HG02885 (cell line): Measurements from ENCODE around the gene EDN3.
"Not testable (repeated sequence)": the region's sequence is repeated elsewhere in the genome, so short reads cannot be mapped to it uniquely, and the experiment has no call there.

Experiments
- ATAC-seq: cut with Tn5 transposase; IDR thresholded peaks from one replicate; pipeline ENCODE4 v1.9.1; 2021; ENCODE audit warnings: mild to moderate bottlenecking; ENCODE audit not compliant: unreplicated experiment, poor library complexity

EDN3 gene

DNA sequence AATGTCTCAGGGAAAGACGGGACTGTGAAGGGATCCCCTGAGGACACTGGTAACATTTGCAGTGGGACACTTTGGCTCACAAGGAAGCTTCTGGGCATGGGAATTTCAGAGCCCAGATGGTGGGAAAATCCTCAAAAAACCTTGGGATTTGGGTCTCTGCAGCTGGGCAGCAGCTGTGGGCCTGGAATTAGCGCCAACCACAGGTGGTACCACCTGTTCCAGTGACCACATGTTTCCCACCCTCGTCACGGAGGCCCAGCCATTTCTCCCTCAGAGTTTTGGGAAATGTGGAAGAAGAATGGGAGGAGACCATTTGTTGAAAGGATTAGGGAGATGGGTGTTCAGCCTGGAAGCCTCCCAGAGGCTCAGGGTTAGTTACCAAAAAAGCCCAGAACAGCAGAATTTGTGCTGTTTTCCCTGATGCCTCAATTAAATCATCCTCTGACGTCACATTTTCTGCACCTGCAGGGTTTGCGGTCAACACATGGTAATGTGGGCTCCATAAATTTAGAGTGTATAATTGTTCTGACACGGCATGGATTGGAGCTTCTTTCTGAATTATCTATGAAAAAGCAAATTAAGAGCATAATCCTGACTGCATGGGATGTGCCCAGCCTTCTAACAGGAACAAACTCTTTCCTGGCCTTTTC lies 34.4 kb downstream of the EDN3 start:
- no peak for ATAC-seq

DNA sequence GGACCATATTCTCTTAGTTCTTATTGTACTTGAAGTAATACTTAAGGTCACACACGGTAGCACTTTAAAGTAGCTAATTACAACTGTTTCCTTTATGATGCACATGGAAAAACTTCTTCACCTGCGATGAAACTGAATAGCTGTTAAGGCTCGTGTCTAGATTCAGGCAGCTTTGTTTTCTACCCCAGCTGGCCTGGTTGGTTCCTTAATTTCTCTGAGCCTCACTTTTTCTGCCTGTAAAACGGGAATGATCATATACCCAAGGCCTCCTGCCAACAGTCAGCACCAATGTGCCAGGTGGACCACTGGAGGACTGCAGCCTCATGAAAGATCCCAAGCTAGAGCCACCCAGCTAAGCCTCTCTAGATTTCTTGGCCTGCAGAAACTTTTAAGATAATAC lies 35.0 kb downstream of the EDN3 start:
- ATAC-seq = no peak

DNA sequence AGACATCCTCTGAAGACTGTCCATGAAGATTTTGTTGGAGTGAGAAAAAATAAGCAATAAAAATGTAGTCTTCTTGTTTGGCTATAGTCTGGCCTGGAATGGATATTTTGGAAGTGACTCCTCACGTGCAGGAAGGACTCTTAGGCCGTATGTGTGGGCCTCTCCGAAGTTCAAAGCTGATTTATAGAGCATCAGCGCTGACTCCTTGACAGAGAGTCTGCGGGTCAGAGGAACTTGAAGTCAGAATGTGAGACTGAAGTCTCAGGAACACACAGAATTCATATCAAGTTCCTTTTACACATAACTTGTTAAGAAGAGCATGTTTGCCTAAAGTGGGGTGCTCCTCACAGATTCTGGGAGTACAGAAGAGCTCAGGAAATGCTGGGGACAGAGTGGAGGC lies 36.1 kb downstream of the EDN3 start:
- ATAC-seq = no peak

DNA sequence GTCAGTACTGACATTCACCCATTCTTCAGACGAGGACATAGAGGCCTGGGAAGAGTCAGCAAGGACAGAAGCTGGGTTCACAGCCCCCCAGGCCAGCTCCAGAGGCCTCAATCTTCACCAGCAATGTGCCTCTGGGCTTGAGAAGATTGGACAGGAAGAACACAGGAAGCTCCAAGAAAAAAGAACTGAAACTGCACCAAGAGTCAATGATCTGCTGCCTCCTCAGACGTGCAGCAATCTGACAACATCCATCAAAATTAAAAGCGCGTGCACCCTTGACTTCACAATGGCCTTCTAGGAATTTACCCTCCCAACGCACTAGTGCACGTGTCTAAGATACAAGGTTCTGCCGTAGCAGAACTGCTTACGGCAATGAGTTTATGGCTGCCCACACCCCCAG lies 38.0 kb downstream of the EDN3 start:
- not testable (repeated sequence) for ATAC-seq

DNA sequence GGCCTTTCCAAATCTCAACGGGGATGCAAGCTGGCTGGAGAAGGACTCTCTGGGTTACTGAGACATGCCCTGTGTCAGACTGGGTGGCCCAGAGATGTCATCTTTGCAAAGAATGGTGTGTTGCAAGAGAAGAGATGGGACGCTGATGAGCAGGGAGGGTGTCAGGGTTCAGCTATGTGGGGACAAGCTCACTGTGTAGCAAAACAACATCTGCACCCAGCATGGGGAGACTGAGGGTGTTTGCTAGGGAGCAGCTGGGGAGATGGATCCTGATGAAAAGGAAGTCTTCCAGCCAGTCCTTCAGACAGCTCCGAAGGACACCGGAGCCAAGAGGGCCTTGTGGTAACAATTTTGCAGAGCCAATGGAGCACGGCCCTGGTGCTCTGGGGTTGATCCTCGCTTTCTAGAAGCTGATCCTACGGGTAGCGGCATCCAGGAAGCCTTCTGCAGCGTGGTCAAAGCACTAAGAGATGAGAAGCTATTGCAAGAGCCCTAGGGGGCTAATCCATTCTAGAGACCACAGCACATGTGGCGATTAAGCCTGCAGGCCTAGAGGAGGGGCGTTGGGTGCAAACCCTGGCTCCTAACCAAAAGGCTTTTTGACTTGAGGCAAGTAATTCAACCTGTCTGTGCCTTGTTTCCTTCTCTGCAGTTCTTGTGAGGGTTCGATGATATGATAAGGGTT lies 39.9 kb downstream of the EDN3 start:
- no peak for ATAC-seq

DNA sequence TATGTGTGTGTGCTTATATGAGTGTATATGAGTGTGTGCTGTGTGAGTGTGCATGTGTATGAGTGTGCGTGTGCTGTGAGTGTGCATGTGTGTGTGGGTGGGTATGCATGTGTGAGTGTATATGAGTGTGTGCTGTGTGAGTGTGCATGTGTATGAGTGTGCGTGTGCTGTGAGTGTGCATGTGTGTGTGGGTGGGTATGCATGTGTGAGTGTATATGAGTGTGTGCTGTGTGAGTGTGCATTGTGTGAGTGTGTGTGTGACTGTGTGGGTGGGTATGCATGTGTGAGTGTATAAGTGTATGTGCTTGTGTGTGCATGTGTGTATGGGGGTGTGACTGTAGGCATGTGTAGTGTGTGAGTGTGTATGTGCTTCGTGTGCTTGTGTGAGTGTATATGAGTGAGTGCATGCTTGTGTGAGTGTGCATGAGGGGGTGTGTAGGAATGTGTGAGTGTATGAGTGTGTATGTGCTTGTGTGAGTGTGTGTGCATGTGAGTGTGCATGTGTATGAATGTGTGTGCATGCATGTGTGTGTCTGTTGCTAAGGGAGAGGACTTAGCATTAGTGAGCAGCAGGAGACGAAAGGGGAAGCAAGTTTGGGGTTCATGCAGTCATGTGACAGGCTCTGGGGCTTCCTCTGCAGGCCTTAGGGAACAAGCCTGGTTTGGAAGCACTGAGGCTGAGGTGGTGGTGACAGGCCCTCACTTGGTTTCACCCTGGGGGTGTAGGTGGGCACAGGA lies 41.0 kb downstream of the EDN3 start:
- ATAC-seq = not testable (repeated sequence)

DNA sequence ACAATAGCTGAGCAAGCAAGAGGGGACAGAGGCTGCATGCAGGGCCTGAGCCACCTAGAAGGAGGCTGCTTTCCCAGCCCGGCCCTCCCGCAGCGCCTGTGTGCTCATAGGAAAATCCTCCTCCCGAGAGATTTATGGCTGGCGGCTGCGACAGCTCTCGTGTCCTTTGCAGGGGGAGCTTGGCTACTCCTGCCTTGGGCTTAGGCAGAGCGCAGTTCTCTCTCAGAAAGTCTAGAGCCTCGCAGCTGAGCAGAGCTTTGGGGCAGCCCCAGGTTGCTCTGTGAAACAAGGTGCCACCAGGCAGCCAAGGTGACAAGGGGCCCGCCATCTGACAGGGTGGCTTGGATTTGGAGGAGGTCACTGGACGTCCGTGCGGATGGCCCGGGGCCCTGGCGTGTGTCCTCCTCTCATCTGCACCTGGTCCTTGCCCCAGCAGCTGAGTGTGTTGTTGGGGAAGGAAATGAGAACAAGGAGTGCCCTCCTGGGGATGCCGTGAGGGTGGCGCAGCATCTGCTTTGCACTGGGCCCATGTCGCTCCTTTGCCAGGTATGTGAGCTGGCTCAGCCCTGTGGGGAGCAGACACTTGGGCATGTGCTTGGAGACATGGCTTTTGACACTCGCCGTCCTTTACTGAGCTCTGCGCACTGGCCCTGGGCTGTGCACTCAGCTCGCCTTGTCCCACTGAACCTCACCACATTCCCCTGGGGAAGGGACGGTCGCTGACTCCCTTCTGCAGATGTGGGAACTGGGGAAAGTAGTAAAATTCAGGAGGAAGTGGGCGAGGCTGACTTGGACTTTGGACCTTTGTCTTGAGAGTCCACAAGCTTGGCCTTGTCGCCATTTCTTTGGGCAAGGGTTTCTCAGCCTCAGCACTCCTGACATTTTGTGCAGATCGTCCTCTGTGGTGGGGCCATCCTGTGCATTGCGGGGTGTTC lies 41.9 kb downstream of the EDN3 start:
- ATAC-seq = no peak

DNA sequence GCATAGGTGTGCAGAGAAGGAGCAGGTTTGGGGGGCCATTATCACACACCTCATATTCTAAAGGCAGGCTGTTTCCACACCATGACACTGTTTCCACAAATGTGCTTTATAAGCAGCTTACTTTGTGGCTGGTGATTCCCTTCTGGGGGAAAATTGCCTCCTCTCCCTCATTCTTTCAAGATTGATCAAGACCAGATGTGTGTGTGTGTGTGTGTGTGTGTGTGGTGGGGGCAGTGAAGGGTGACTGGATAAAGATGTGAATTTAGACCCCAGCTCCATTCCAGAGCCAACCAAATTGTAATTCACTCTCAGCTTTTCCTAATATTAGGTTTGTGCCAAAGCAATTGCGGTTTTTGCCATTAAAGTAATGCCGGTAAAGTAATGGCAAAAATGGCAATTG lies 45.6 kb downstream of the EDN3 start:
- ATAC-seq = no peak

DNA sequence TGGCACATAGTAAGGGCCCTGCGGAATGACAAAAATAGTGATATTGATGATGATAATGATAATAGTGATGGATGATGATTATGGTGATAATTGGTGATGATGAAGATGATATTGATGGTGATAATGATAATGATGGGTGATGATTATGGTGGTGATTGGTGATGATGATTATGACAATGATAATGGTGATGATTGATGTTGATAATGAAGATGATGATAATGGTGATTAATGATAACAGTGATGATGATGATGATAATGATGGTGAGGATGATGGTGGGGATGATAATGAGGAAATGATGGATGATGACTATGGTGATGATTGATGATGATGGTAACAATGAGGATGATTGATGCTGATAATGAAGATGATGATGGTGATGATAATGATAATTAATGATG lies 48.9 kb downstream of the EDN3 start:
- no peak for ATAC-seq

DNA sequence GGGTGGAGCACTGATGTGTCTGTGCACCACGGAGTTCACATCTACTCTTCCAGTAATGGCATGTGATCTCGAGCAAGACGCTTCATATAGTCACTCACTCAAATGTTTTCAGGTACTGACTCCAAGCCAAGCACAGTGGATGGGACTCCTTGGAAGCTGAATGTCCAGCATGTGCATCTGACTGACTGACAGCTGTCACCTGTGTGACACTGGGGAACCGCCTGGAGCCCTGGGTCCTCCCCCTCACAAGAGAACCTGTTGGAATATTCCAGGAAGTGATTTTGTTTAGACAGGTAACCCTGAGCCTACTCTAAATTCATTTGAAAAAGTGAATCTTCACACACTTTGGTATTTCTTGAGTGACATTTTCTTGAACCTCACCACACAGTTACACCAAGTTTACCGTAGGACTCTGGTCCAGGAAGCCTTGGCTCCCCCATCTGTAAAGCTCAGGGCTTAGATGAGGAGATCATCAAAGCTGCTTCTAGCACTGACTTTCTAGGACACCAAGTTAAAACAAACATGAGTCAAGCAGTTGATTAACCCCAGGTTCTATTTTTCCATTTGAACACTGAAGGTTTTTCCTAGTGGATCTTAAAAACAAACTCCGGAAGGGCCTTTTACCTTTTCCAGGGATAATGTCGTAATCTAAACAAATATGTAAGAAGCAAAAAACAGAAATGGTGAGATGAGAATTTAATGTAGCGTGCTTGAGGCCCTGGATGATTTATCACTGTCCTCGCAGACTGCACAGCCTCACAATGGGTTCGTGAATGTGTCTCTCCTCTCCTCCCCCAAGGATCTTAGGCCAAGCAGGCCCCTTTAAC lies 50.1 kb downstream of the EDN3 start:
- no peak for ATAC-seq

DNA sequence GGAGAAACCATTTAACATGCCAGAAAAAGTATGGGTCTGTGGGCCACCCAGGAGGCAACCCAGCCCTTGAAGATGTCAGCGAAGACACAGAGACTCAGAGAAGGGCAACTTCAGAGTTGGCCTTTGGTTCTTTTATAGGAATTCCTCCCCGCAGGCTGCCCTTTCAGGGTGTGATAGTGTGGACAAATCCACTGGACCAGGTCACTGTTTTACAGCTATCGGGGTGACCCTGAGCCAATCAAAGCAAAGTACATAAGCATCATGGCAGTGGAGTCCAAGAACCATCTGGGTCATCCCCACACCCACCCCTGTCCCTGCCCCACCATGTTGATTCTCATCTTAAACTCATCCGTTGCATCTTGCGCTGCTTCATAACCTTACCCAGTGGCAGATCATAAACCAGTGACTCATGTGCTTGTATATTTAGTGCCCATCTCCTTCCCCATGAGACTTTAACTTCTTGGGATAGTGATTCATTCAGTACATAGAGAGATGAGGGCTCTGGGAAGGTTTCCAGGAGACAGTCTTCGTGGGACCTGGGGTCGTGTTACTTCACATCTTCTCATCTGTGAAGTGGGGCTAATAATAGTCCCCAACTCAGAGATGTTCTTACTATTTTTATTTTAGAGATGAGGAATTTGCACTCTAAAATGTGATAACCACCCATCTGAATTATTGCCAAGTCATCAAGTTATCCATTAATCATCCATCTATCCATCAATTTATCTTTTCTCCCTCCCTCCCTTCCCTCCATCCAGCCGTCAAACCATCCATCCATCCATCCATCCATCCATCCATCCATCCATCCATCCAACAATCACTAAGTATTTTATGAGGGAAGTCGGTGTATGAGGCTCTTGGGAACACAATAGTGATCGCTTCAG lies 51.0 kb downstream of the EDN3 start:
- ATAC-seq = no peak

DNA sequence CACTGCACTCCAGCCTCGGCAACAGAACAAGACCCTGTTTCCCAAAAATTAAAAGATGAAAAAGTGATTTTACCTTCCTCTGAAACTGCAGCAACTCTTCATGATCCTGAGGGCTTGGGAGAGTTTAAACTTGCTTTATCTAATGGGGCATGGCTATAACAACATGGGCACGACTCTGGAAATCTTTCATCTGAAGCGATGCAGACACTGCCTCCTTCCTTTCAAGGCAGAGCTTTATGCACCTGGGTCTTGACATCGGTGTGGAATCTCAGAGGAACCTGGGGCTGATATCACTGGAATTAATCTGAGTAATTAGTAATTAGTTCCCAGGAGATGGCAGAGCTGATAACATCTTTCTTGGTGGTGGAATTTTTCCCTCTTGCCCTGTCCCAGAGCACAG lies 52.1 kb downstream of the EDN3 start:
- ATAC-seq = no peak

DNA sequence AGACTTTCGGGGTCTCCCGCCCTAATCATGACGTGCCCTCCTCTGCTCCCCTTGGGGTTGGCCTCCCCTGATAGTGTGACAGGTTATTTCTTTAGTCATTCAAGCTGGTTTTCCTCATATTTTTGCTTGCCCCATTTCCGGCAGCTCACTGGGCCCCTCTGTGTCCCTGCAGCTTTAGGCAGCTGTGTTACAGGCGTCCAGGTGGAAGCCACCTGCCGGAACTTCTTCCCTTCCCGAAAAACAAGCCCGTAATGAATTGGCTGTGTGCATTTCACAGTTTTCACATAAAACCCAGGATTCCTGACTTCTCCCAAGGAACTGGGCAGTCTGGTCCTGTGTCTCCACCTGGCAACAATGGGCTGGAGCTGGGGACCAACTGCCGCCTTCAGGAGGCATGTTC lies 52.6 kb downstream of the EDN3 start:
- ATAC-seq = no peak

DNA sequence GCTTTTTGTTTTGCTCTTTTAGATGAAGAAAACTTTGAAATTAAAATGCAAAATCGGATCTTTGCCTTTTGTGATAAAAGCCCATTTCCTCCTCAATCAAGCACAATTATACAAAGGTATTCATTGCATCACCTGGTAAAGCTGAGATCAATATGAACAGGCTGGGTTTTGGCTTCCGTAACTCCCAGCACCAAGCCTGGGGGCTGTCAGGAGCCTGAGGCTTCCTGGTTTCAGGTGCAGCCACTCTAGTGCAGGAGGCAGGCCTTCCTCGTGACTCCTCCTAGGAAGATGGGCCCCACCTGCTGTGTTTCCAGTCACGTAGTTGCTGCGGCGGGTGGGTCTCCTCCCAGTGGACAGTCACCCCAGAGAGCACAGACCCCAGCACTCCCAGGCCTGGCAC lies 54.0 kb downstream of the EDN3 start:
- ATAC-seq = no peak

DNA sequence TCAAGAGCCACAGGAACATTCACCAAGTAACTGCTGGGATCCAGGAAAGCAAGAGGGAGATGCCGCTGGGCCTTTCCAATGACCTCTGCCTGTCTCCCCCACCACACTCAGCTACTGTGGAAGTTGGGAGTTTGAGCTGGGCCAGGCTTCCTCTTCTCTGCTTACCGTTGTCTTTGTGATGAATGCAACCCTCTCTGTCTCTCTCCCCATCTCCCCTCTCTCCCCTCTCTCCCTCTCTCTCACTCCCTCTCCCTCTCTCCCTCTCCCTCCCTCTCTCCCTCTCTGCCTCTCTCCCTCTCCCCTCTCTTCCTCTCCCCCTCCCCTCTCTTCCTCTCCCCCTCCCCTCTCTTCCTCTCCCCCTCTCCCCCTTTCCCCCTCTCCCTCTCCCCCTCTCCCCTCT lies 54.8 kb downstream of the EDN3 start:
- no peak for ATAC-seq

DNA sequence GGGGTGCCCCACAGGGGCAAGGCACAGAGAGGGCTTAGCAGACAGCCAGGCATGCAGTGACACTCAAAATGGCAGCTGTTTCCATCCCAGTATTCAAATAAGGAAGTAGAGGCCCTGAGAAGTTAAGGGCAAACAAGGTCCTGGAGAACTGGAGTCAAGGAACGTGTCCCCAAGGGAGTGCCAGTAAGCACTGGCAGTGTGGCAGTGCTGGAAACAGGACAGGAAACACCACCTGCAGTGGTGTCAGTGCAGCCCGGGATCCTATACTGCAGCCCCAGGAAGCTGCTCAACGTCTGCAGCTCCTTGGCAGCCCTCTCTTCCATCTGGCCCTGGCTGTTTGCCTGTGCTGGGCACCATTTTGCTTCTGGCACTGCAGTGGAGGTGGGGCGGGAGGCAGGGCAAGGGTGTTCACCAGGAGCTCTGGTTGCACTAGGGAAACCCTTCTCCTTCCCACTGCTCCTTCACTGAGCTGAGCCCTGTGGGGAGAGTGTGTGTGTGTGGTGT lies 56.3 kb downstream of the EDN3 start:
- ATAC-seq = no peak

DNA sequence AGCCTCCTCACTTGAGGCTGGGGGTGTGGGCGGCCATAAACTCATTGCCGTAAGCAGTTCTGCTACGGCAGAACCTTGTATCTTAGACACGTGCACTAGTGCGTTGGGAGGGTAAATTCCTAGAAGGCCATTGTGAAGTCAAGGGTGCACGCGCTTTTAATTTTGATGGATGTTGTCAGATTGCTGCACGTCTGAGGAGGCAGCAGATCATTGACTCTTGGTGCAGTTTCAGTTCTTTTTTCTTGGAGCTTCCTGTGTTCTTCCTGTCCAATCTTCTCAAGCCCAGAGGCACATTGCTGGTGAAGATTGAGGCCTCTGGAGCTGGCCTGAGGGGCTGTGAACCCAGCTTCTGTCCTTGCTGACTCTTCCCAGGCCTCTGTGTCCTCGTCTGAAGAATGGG lies 58.4 kb downstream of the EDN3 start:
- ATAC-seq = not testable (repeated sequence)

DNA sequence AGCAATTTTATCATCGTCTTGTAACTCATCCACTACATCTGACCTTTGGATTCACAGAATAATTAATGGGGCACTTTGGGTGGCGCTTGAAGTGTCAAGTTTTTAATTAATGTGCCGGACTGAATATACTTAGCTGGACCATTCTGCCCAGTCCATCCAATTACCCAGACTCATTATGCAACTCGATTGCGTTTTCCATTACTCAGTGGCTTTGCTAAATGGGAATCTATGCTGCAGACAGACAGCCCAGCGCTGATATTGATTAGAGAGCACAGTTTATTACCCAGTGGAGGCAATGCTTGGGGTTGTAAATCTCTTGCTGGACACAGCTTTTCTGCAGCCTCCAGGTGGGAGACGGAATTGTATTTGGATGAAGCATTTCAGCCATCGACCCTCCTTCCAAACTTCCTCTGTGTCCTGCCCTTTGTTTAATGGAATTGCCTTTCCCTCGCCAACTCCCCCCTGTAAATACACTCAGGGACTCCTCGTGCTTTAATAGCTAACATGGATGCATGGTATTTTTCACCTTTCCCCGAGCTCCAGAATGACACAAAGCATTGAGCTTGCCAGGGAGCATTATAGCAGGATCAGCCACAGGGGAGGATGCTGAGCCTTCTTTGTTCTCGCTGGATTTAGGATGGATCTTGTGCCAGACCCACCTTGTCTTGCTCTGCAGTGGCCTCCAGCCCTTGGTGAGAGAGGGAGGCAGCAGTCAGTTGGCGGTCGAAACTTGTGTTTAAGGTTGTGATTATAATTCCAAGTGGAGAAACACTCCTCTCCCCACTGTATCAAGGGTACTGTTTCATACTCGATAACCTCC lies 59.7 kb downstream of the EDN3 start:
- no peak for ATAC-seq
